Measurements from ENCODE around the gene ALDOA.

GRCh38 chr16:30087181-30087898, 21.8 kb downstream of the ALDOA start:
- TF ChIP-seq CTCF (IDR thresholded peaks at IDR 0.05) (no peak), POLR2A (IDR thresholded peaks at IDR 0.05) (no peak)

Data from uterus (tissue), 2 donors.